RCC 7860 (cell line): ENCODE data around the gene RNASE1.

ENCODE experiments used
- DNase-seq: peaks from one replicate; pipeline ENCODE4 v3.0.0-alpha.2; 2015; ENCODE audit warnings: low spot score
- FAIRE-seq: peaks from 2 replicates; lab custom pipeline; 2012; peaks lifted over from hg19 to GRCh38; lab: Jason Lieb, UNC

The RNASE1 gene

GRCh38 chr14:20809917-20810316 is 7.3 kb upstream of the RNASE1 start:
- FAIRE-seq, result no peak
- DNase-seq, result no peak

GRCh38 chr14:20808162-20808483 is 5.5 kb upstream of the RNASE1 start:
- DNase-seq (no peak), FAIRE-seq (no peak)

GRCh38 chr14:20807304-20808161 is 4.9 kb upstream of the RNASE1 start:
- DNase-seq (no peak), FAIRE-seq (no peak)

GRCh38 chr14:20805485-20805884 is 2.8 kb upstream of the RNASE1 start:
- DNase-seq, result no peak
- no peak for FAIRE-seq

- FAIRE-seq (no peak), DNase-seq (no peak)
Measured at GRCh38 chr14:20803223-20803622, 579 bp upstream of the RNASE1 start.

- no peak for FAIRE-seq
- no peak for DNase-seq
Measured at GRCh38 chr14:20801726-20802125, 918 bp downstream of the RNASE1 start.

- FAIRE-seq, result no peak
- no peak for DNase-seq
Measured at GRCh38 chr14:20799892-20800544, 2.6 kb downstream of the RNASE1 start.

- no peak for DNase-seq
Measured at GRCh38 chr14:20799456-20799891, 3.2 kb downstream of the RNASE1 start.

GRCh38 chr14:20798932-20799331 is 3.7 kb downstream of the RNASE1 start:
- FAIRE-seq (no peak), DNase-seq (no peak)

More at GRCh38 chr14:20799456-20799891, 3.2 kb downstream of the RNASE1 start:
- FAIRE-seq, result no peak

- DNase-seq, result no peak
- no peak for FAIRE-seq
Measured at GRCh38 chr14:20798318-20798717, 4.3 kb downstream of the RNASE1 start.

GRCh38 chr14:20797164-20797563 is 5.5 kb downstream of the RNASE1 start:
- FAIRE-seq, result no peak
- DNase-seq, result no peak

- DNase-seq, result no peak
- FAIRE-seq, result no peak
Measured at GRCh38 chr14:20794644-20795369, 7.8 kb downstream of the RNASE1 start.

GRCh38 chr14:20792556-20792955 is 10.1 kb downstream of the RNASE1 start:
- no peak for DNase-seq
- no peak for FAIRE-seq

- FAIRE-seq (no peak), DNase-seq (no peak)
Measured at GRCh38 chr14:20791597-20791996, 11.0 kb downstream of the RNASE1 start.

- no peak for FAIRE-seq
- no peak for DNase-seq
Measured at GRCh38 chr14:20791187-20791586, 11.5 kb downstream of the RNASE1 start.

- DNase-seq (no peak), FAIRE-seq (no peak)
Measured at GRCh38 chr14:20790464-20791116, 12.1 kb downstream of the RNASE1 start.

- DNase-seq (no peak), FAIRE-seq (no peak)
Measured at GRCh38 chr14:20789230-20789813, 13.3 kb downstream of the RNASE1 start.

- no peak for FAIRE-seq
- DNase-seq, result no peak
Measured at GRCh38 chr14:20787025-20787424, 15.6 kb downstream of the RNASE1 start.

- FAIRE-seq (no peak), DNase-seq (no peak)
Measured at GRCh38 chr14:20782280-20782890, 20.3 kb downstream of the RNASE1 start.

- no peak for FAIRE-seq
- DNase-seq, result no peak
Measured at GRCh38 chr14:20781803-20782202, 20.8 kb downstream of the RNASE1 start.
